HEK293 (cell line): Measurements from ENCODE around the gene RPL35.

Experiments used
- BCL11A ChIP-seq: fragments of 450-650 bp; formaldehyde crosslinking; IDR thresholded peaks from 2 replicates; pipeline ENCODE4 v1.5.1; 2016; ENCODE audit warnings: low read depth, missing biosample characterization, missing genetic modification characterization
- MZF1 ChIP-seq: fragments of 450-650 bp; formaldehyde crosslinking; IDR thresholded peaks from 2 replicates; pipeline ENCODE4 v1.5.1; 2017; ENCODE audit warnings: missing biosample characterization, missing genetic modification characterization, borderline replicate concordance
- PRDM1 ChIP-seq: fragments of 450-650 bp; formaldehyde crosslinking; IDR thresholded peaks from 2 replicates; pipeline ENCODE4; 2016; ENCODE audit warnings: missing biosample characterization, missing genetic modification characterization
- RBAK ChIP-seq: fragments of 450-650 bp; formaldehyde crosslinking; IDR thresholded peaks from 2 replicates; pipeline ENCODE4 v1.5.1; 2016; ENCODE audit warnings: missing biosample characterization, missing genetic modification characterization
- ZNF121 ChIP-seq: fragments of 450-650 bp; formaldehyde crosslinking; IDR thresholded peaks from 2 replicates; pipeline ENCODE4 v1.5.1; 2016; ENCODE audit warnings: missing biosample characterization, missing genetic modification characterization
- ZNF132 ChIP-seq: fragments of 450-650 bp; formaldehyde crosslinking; IDR thresholded peaks from 2 replicates; pipeline ENCODE4 v1.5.1; 2017; ENCODE audit warnings: missing biosample characterization, missing genetic modification characterization, borderline replicate concordance
- ZNF16 ChIP-seq: fragments of 450-650 bp; formaldehyde crosslinking; IDR thresholded peaks from 2 replicates; pipeline ENCODE4 v1.5.1; 2016; ENCODE audit warnings: low read depth, missing biosample characterization, missing genetic modification characterization
- ZNF354C ChIP-seq: fragments of 450-650 bp; formaldehyde crosslinking; IDR thresholded peaks from 2 replicates; pipeline ENCODE4 v1.5.1; 2016; ENCODE audit warnings: missing biosample characterization, missing genetic modification characterization, low read depth, borderline replicate concordance
- ZNF37A ChIP-seq: fragments of 450-650 bp; IDR thresholded peaks from 2 replicates; pipeline ENCODE4 v1.5.1; 2018; ENCODE audit warnings: missing biosample characterization, missing genetic modification characterization
- ZNF394 ChIP-seq: fragments of 450-650 bp; formaldehyde crosslinking; IDR thresholded peaks from 2 replicates; pipeline ENCODE4 v1.5.1; 2016; ENCODE audit warnings: missing biosample characterization, missing genetic modification characterization, mild to moderate bottlenecking, moderate library complexity, borderline replicate concordance
- ZNF530 ChIP-seq: fragments of 450-650 bp; formaldehyde crosslinking; IDR thresholded peaks from 2 replicates; pipeline ENCODE4 v1.5.1; 2016; ENCODE audit warnings: low read depth, missing biosample characterization, missing genetic modification characterization
- ZNF776 ChIP-seq: fragments of 450-650 bp; formaldehyde crosslinking; IDR thresholded peaks from 2 replicates; pipeline ENCODE4 v1.5.0; 2017; ENCODE audit warnings: missing biosample characterization, missing genetic modification characterization, borderline replicate concordance
- TF ChIP-seq, protein P1 (sequence below): fragments of 450-650 bp; formaldehyde crosslinking; IDR thresholded peaks from 2 replicates; pipeline ENCODE4 v1.5.1; 2016; ENCODE audit warnings: missing biosample characterization, missing genetic modification characterization

- TF ChIP-seq ZNF16 (tag by site-specific recombination) (no peak), PRDM1 (tag by site-specific recombination) (no peak), BCL11A (tag by site-specific recombination) (no peak), ZNF37A (tag by site-specific recombination) (no peak), ZNF132 (no peak), RBAK (tag by site-specific recombination) (no peak), ZNF776 (tag by site-specific recombination) (no peak), ZNF394 (no peak), ZNF121 (tag by site-specific recombination) (no peak), ZNF354C (tag by site-specific recombination) (no peak), ZNF530 (tag by site-specific recombination) (no peak), MZF1 (tag by site-specific recombination) (no peak)
- TF ChIP-seq, protein P1, sequence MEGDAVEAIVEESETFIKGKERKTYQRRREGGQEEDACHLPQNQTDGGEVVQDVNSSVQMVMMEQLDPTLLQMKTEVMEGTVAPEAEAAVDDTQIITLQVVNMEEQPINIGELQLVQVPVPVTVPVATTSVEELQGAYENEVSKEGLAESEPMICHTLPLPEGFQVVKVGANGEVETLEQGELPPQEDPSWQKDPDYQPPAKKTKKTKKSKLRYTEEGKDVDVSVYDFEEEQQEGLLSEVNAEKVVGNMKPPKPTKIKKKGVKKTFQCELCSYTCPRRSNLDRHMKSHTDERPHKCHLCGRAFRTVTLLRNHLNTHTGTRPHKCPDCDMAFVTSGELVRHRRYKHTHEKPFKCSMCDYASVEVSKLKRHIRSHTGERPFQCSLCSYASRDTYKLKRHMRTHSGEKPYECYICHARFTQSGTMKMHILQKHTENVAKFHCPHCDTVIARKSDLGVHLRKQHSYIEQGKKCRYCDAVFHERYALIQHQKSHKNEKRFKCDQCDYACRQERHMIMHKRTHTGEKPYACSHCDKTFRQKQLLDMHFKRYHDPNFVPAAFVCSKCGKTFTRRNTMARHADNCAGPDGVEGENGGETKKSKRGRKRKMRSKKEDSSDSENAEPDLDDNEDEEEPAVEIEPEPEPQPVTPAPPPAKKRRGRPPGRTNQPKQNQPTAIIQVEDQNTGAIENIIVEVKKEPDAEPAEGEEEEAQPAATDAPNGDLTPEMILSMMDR (tag by site-specific recombination), result no peak
Measured at GRCh38 chr9:124857533-124858162, 4.1 kb downstream of the RPL35 start.
